Stimulated activated memory B cell treated with anti-CD40 and anti-IgM and Interleukin-4, amounts not matched to agents 10 μg/mL and 1 μg/mL and 100 μg/mL, for 72 hours (primary cell): ENCODE results near the gene KCNC1.

Experiments
- ATAC-seq: fragments of 150-1000 bp; cut with Tn5 transposase; 2 replicates; pipeline ENCODE4 v1.10.0; 2021
- H3K27ac Mint-ChIP-seq: one replicate; pipeline ENCODE4 v1.8.0; 2022; ENCODE audit warnings: mild to moderate bottlenecking, mixed read lengths
- H3K27me3 Mint-ChIP-seq: one replicate; pipeline ENCODE4 v1.8.0; 2022; ENCODE audit warnings: mixed read lengths
- H3K36me3 Mint-ChIP-seq: one replicate; pipeline ENCODE4 v1.8.0; 2022; ENCODE audit warnings: mixed read lengths
- H3K4me1 Mint-ChIP-seq: one replicate; pipeline ENCODE4 v1.8.0; 2022; ENCODE audit warnings: mixed read lengths
- H3K4me3 Mint-ChIP-seq: one replicate; pipeline ENCODE4 v1.8.0; 2022; ENCODE audit warnings: mild to moderate bottlenecking, moderate library complexity, mixed read lengths
- H3K9me3 Mint-ChIP-seq: one replicate; pipeline ENCODE4 v1.8.0; 2022; ENCODE audit warnings: mixed read lengths

The KCNC1 gene

DNA sequence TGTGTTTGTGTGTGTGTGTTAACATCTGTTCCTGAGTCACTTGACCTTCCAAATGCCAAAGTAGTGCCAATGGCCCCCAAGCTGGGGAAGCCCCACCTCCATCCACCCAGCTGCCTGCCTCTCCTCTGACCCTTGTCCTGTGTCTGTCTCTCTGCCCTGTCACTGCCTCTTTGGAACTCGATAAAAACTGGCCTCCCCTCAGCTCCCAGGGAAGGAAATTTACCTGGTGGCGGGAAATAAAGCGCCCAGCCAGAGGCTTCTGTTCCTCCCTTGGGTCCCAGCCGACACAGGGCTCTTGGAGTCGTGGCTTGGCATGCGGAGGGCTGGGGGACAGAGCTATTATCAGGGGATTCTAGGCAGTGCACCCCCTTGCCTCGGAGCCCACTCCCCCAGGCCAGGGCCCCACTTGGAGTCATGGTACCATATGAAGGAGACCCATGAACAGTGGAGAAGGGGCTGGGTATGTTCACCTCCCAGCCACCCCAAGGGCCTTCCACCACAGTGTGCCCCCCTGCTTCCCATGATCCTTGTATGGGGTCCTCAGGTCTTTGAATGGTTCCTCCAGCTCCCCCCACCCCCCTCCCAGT lies 6.2 kb downstream of the KCNC1 start:
- Mint-ChIP-seq H3K36me3 (no peaks in the 10 kb centered on the region), H3K27me3 (peaks cover 45% of the 10 kb centered on the region), H3K4me1 (no peaks in the 10 kb centered on the region), H3K4me3 (no peak overlapping the region), H3K27ac (no peak overlapping the region), H3K9me3 (peaks cover 3% of the 10 kb centered on the region)
- ATAC-seq: no peak

DNA sequence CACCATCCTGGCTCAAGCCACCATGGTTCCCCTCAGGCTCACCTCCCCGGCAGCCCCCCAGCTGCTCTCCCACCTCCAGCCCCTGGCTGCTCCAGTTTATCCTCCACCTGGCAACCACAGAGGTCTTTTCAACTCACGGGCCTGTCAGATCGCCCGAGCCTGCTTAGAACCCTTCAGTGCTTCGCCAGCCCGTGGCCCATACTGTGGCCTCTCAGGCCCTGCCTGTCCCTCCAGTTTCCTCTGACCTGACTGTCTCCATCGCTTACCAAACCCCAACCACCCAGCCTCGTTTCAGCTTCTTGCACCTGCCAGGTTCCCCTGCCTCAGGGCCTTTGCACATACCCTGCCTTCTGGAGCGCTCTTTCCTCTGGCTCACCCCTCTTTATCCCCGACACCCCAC lies 6.9 kb downstream of the KCNC1 start:
- no peak for ATAC-seq
- no peaks in the 10 kb centered on the region for H3K4me1 Mint-ChIP-seq

DNA sequence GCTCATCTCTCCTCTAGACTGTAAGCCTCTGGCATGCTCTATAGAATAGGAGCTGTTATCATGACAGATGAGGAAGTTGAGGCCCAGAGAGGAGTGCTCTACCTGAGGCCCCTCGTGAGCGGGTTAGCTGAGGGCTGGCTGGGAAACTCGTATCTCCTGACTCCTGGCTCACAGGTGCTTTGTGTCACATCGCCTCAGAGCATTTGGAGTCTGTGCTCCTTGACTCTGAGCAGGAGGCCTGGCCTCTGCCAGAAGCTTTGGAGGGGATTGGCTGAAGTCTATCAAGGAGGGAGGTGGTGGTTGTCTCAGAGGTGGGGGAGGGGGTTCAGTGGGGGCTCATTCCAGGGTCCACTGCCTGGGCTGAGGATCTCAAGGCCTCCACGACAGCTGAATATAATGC lies 7.4 kb downstream of the KCNC1 start:
- Mint-ChIP-seq H3K4me3 (no peak overlapping the region), H3K36me3 (no peaks in the 10 kb centered on the region), H3K27ac (no peak overlapping the region), H3K27me3 (peaks cover 48% of the 10 kb centered on the region), H3K4me1 (no peaks in the 10 kb centered on the region), H3K9me3 (no peaks in the 10 kb centered on the region)
- no peak for ATAC-seq

More for the DNA sequence above, 6.9 kb downstream of the KCNC1 start:
- no peak overlapping the region for H3K27ac Mint-ChIP-seq
- H3K9me3 Mint-ChIP-seq: peaks cover 3% of the 10 kb centered on the region
- peaks cover 48% of the 10 kb centered on the region for H3K27me3 Mint-ChIP-seq
- H3K4me3 Mint-ChIP-seq: no peak overlapping the region
- no peaks in the 10 kb centered on the region for H3K36me3 Mint-ChIP-seq

DNA sequence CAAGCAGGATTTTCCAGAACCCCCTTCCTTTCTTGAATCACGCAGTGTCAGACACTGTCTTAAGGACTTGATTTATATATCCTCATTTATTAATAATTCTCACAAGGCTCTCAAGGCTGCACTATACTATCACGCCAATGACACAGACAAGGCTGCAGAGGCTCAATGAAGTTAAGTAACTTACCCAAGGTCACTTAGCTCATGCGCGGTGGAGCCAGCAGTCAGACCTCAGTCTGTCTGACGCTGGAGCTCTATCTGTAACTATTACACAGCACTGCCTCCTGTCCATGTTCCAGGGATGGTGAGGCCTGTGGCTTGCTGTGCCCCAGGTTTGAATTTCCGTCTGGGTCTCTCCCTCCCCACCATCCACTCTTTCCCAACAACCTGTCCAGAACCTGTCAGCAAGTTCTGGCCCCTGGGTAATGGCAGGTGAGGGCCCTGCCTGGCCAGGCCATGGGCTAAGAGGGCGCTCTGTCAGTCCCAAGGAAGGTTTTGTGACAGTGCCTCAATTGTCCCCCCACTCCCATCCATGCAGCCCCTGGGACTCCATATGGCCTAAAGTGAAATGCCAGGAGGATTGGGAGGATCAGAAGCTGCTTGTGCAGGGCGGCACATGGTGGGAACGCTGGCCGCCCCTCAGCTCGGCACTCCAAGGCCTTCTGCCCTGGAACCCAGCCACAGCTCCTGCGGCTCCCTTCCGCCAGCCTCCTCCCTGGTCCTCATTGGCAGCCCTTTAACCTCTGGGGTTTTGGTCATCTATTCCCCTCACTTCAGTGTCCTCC lies 8.6 kb downstream of the KCNC1 start:
- Mint-ChIP-seq H3K4me3 (no peak overlapping the region), H3K27ac (no peak overlapping the region), H3K36me3 (no peaks in the 10 kb centered on the region), H3K27me3 (peaks cover 52% of the 10 kb centered on the region), H3K9me3 (no peaks in the 10 kb centered on the region), H3K4me1 (no peaks in the 10 kb centered on the region)
- no peak for ATAC-seq

DNA sequence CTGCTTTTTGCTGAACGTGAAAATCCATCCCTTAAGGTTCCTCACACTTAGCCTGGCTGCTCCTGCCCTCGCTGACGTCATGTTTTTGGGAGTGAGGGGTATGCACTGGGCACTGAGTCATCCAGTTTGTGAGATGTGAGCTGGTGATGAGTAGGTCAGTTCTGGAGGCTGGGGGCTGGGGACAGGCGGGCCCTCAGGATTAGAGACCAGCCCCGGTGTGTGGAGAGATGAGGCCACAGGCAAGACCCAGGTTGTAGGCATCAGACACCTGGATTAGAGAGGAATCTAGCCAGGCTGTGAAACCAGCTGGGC lies 9.2 kb downstream of the KCNC1 start:
- Mint-ChIP-seq H3K4me3 (no peak overlapping the region), H3K27me3 (peaks cover 58% of the 10 kb centered on the region), H3K4me1 (no peaks in the 10 kb centered on the region), H3K9me3 (no peaks in the 10 kb centered on the region), H3K36me3 (no peaks in the 10 kb centered on the region), H3K27ac (no peak overlapping the region)
- no peak for ATAC-seq

DNA sequence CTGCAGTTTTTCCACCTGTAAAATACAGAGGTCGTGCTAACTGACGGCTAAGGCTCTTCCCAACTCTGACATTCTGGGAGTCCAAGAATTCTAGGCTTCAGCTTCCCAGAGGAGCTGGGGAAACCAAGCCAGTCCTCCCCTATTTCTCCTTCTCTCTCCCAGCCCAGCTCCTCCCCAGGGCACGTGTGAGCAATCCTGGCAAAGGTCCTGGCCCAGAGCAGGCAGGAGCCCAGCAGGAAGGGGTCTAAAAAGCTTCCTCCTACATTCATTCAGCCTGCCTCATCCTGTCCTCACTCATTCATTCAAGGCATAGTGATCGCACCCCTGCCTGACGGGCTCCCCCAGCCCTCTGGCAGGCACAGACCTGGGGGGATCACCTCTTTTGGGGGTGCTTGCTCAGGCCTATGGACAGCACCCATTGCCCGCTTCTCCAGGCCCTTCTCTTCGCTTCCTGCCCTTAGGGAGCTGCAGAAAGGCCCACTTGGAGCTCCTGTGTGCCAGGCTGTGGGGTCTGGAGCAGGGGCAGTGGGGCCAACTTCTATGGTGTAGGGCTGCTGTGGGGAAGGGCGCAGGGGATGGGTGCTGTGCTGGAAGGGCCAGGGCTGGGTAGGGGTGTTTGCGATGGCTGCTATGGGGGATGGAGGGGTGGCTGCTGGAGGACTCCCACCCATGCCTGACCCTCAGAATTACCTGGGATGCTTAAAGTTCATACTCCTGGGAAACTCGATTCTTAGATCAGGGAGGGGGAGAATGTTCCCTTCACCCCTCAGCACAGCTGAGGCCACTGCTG lies 9.8 kb downstream of the KCNC1 start:
- Mint-ChIP-seq H3K27ac (no peak overlapping the region), H3K4me3 (no peak overlapping the region), H3K36me3 (no peaks in the 10 kb centered on the region), H3K9me3 (no peaks in the 10 kb centered on the region), H3K4me1 (no peaks in the 10 kb centered on the region), H3K27me3 (peaks cover 59% of the 10 kb centered on the region)
- ATAC-seq: no peak

DNA sequence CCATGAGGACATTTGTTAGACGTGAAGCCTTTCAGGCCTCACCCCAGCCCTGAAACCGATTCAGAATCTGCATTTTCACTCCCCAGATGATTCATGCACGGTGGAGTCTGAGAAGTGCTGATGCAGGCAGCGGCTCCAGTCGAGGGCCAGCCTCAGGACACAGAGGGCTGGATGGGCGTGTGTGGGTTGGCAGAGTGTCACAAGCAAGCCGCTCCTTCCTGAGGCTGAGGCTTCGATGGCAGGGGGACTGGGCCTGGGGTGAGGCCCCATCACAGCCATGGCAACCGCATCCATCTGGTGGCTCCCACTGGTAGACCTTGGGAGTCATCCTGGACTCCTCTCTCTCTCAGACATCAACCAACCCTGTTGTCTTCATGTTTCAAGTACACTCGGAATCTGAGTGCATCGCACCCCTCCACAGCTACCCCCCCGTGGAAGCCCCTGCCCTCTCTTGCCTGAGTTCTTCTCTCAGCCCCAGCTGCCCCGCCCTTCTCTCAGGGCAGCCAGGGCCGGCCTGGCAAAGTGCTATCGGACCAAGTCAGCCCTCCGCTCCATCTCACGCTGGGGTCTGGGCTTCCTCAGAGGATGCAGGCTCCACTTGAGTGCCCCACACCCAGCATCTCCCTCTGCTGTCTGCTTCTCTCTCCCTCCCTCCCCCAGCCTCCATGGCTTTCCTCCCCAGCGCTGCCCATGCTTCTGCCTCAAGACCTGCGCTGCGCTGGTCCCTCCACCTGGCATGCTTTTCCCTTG lies 10.6 kb downstream of the KCNC1 start:
- ATAC-seq: no peak
- no peak overlapping the region for H3K27ac Mint-ChIP-seq
- peaks cover 59% of the 10 kb centered on the region for H3K27me3 Mint-ChIP-seq
- H3K36me3 Mint-ChIP-seq: no peaks in the 10 kb centered on the region
- no peaks in the 10 kb centered on the region for H3K4me1 Mint-ChIP-seq
- H3K4me3 Mint-ChIP-seq: no peak overlapping the region
- H3K9me3 Mint-ChIP-seq: no peaks in the 10 kb centered on the region

DNA sequence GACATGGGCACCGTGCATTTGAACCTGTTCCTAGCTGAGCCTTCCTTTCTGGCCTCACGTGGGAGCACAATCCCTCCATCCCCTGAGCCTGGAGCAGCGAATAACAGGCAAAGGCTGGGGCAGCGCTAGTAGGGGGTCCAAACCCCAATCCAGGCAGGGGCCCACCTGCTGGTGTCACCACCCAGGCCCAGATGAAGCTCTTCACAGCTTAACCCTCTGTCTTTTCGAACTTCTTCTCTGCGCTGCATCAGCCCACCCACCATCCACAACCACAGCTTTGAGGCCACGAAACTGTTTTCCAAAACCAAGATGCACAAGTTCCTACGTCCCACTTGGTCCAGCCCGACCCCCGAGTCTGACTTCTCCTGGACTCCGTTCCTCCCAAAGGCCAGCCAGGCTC lies 11.5 kb downstream of the KCNC1 start:
- H3K9me3 Mint-ChIP-seq: no peaks in the 10 kb centered on the region
- ATAC-seq: no peak
- no peaks in the 10 kb centered on the region for H3K4me1 Mint-ChIP-seq
- H3K27ac Mint-ChIP-seq: no peak overlapping the region
- peaks cover 66% of the 10 kb centered on the region for H3K27me3 Mint-ChIP-seq
- H3K4me3 Mint-ChIP-seq: no peak overlapping the region
- H3K36me3 Mint-ChIP-seq: no peaks in the 10 kb centered on the region

DNA sequence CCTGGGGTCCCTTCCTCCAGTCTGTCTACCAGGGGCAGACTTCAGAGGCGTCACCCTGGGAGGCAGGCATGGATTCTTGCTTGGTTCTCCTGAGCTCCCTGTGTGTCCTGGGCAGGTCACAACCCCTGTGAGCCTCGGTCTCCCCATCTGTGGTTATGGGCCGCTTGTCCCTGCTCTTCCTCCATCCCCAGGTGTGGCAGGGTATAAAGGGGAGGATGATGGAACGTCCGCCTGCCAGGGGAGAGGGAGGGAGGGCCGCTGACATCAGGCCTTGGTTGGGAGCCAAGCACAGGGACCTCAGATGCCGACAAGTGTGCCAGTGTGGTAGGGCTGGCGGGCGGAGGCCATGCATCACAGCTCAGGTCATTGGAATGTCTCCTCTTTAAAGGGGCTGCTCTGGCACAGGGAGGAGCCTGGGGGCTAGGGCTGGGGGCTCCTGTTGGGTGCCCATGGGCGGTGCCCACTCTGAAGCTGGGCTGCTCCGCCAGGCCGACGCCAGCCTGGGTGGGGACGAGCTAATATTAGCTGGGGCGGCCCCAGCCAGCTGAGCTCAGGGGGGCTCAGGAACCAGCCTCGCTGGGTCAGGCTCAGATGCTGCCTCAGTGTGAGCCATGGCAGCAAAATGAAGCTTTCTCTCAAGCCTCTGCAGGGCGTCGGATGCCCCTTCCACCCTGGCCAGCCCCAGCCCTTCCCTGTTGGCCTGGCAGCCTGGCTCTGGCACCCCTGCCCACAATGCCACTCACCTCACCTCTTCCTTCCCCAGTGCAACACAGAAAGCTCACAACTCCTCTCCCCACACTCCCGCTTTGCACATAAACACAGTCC lies 12.8 kb downstream of the KCNC1 start:
- Mint-ChIP-seq H3K27ac (no peak overlapping the region), H3K4me1 (no peaks in the 10 kb centered on the region), H3K36me3 (no peaks in the 10 kb centered on the region), H3K9me3 (no peaks in the 10 kb centered on the region), H3K27me3 (peaks cover 58% of the 10 kb centered on the region), H3K4me3 (no peak overlapping the region)
- no peak for ATAC-seq

DNA sequence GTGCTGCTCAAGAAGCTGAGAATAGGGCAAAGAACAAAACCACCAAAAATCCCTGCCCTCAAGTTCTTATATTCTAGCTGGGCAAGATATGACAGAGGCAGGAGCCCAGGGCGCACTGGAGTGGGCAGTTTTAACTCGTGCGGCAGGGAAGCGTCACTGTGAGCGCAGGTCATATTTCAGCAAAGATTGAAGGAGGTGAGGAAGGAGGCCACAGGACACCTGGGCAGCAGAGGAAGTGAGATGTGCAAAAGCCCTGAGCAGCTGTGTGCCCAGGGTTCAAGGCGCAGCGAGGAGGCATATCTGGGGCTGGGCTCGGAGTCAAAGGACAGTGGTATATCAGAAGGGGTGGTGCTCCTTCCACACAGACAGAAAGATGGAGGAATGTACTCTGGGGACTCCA lies 13.5 kb downstream of the KCNC1 start:
- no peak overlapping the region for H3K27ac Mint-ChIP-seq
- H3K4me3 Mint-ChIP-seq: no peak overlapping the region
- H3K27me3 Mint-ChIP-seq: peaks cover 58% of the 10 kb centered on the region
- H3K36me3 Mint-ChIP-seq: no peaks in the 10 kb centered on the region
- H3K9me3 Mint-ChIP-seq: no peaks in the 10 kb centered on the region
- no peaks in the 10 kb centered on the region for H3K4me1 Mint-ChIP-seq
- no peak for ATAC-seq

DNA sequence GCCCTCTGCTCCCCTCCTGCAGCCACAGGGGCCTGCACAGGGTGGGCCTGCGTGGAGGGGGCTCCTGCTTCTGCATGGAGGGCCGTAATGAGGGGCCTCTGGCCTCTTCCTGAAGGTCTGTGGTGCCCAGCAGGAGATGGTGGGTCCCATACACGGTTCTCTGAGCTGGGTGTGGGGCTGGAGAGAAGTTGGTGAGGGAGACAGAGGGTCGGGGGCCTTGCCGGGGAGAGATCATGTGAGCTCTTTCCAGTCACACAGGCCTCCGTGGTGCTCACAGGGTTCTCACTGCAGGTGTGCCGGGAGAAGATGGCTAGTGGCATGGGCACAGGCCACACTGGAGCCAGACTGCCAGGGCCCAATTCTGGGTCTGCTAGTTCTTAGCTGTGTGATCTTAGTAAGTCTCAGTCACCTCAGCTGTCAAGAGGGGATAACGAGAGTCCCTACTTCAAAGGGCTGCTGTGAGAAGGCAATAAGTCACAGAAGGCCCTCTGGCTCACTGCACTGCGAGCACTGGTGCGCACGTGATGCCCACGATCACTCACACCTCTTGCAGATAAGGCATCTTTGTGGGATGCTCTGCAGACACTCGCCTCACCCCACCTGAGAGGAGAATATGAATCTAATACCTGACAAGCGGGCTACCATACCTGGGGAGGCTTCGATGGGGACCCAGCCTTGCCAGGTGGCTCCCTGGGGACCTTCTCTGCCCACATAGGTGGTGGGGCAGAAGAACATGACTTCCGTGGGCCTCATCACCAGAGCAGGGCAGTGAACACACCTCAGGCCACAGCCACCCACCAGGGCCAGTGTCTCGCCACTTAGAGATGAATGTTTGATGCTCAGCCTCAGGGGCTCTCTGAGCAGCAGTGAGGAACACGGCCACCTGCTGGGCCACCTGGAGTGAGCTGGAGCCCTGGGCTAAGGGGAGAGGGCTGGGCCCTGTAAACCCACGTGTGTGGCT lies 14.5 kb downstream of the KCNC1 start:
- no peak overlapping the region for H3K27ac Mint-ChIP-seq
- no peaks in the 10 kb centered on the region for H3K9me3 Mint-ChIP-seq
- no peaks in the 10 kb centered on the region for H3K36me3 Mint-ChIP-seq
- no peak overlapping the region for H3K4me3 Mint-ChIP-seq
- no peaks in the 10 kb centered on the region for H3K4me1 Mint-ChIP-seq
- ATAC-seq: no peak
- peaks cover 57% of the 10 kb centered on the region for H3K27me3 Mint-ChIP-seq

DNA sequence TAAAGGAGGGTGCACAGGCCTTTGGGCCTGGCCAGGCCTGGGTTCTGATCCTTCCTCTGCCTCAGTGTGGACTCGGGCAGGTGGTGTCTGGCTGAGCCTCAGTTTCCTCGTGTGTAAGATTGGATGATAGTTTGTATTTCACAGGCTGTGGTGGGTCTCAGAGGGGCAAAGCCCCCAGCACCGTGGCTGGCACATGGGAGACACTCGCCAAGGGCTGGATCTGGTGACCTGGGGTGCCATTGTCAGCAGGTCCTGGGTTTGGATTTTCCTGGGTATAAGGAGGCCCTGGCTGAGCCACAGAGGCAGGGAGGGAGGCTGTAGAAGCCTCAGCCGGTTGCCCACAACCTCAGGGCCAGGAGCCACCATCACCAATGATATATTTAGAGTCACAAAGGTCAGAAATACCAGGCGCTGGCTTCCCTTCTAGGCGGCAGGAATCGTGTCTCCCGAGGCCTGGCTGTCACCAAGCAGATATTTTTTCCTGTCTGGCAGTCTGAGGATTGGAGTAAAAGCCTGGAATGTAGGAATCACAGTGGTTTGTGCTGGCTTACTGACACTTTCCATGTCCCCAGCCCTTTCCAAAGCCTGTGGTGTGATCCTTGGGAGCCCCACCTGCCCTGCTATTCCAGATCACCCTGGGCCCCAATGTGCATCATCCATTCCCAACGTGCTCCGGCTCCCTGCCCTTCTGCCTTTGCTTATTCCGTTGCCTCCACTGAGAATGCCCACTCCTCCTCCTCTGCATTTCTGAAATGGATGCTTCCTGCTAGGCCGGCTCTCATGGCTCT lies 15.6 kb downstream of the KCNC1 start:
- Mint-ChIP-seq H3K4me3 (no peak overlapping the region), H3K9me3 (no peaks in the 10 kb centered on the region), H3K4me1 (no peaks in the 10 kb centered on the region), H3K36me3 (no peaks in the 10 kb centered on the region), H3K27ac (no peak overlapping the region), H3K27me3 (peaks cover 45% of the 10 kb centered on the region)
- no peak for ATAC-seq

DNA sequence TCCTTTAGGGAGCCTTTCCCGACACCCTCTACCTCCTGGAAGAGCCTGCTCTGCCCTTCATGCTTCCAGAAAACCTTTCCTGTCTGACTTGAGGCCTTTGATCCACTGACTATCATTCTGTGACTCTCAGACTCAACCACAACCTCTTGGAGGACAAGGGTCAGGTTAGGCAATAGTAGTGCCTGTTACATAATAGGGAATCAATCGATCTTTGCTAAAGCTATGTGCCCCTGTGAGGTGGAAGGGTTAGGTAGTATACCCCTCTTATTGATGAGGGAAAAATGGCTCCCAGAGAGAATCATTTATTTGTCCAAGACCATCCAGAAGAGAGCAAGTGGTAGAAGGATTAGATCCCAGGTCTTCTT lies 16.2 kb downstream of the KCNC1 start:
- H3K36me3 Mint-ChIP-seq: no peaks in the 10 kb centered on the region
- H3K4me1 Mint-ChIP-seq: no peaks in the 10 kb centered on the region
- no peak for ATAC-seq
- no peaks in the 10 kb centered on the region for H3K9me3 Mint-ChIP-seq
- no peak overlapping the region for H3K4me3 Mint-ChIP-seq
- no peak overlapping the region for H3K27ac Mint-ChIP-seq
- peaks cover 40% of the 10 kb centered on the region for H3K27me3 Mint-ChIP-seq
